GM12873 (cell line): ENCODE measurements around the gene PDLIM3.

Experiments
- CTCF ChIP-seq: IDR thresholded peaks from 2 replicates; pipeline ENCODE4 v1.5.1; 2012; ENCODE audit warnings: low read depth, mild to moderate bottlenecking, moderate library complexity, low read length, control low read depth; ENCODE audit not compliant: insufficient read depth; ENCODE audit errors: missing control alignments

Gene PDLIM3

GRCh38 chr4:185514182-185514697, 21.1 kb downstream of the PDLIM3 start:
- no peak for TF ChIP-seq CTCF

GRCh38 chr4:185513489-185514181, 21.7 kb downstream of the PDLIM3 start:
- TF ChIP-seq CTCF = no peak

- no peak for TF ChIP-seq CTCF
Observed at GRCh38 chr4:185512516-185512915, 22.8 kb downstream of the PDLIM3 start.

GRCh38 chr4:185510806-185511205, 24.5 kb downstream of the PDLIM3 start:
- TF ChIP-seq CTCF = no peak

GRCh38 chr4:185508181-185508580, 27.1 kb downstream of the PDLIM3 start:
- no peak for TF ChIP-seq CTCF

GRCh38 chr4:185506422-185506821, 28.9 kb downstream of the PDLIM3 start:
- no peak for TF ChIP-seq CTCF

- TF ChIP-seq CTCF = no peak
Observed at GRCh38 chr4:185504098-185505047, 30.9 kb downstream of the PDLIM3 start.
